NCI-H345 treated with DMSO at 0.1 percent for 48 hours (cell line): ENCODE results near the gene ADAT3.
A peak's percentile ranks its signal among the peaks of the same experiment; 100 is the strongest.

Experiments
- DNase-seq: peaks from one replicate; lab custom pipeline; 2025; ENCODE audit not compliant: unreplicated experiment; lab: John Stamatoyannopoulos, UW

ADAT3 gene

GRCh38 chr19:1936916-1937610 is 31.9 kb downstream of the ADAT3 start:
- no peak for DNase-seq

- DNase-seq, result no peak
These were observed 32.9 kb downstream of the ADAT3 start for GRCh38 chr19:1938071-1938470.

- no peak for DNase-seq
These were observed 36.2 kb downstream of the ADAT3 start, which contains the start of gene CSNK1G2 for GRCh38 chr19:1941146-1942077. TSS of gene CSNK1G2 (plus strand) at chr19:1941172. CDS start at chr19:1969773, 28,601 bp downstream.

GRCh38 chr19:1942078-1942933 is 37.1 kb downstream of the ADAT3 start:
- DNase-seq, result peak; percentile 34

- DNase-seq, result no peak
These were observed 37.8 kb downstream of the ADAT3 start for GRCh38 chr19:1942934-1943555.

GRCh38 chr19:1943661-1944087 is 38.5 kb downstream of the ADAT3 start:
- no peak for DNase-seq

- no peak for DNase-seq
These were observed 39.1 kb downstream of the ADAT3 start for GRCh38 chr19:1944088-1944915.

- DNase-seq, result no peak
These were observed 39.8 kb downstream of the ADAT3 start for GRCh38 chr19:1944916-1945561.

- DNase-seq, result no peak
These were observed 40.7 kb downstream of the ADAT3 start for GRCh38 chr19:1945899-1946298.

GRCh38 chr19:1947651-1948209 is 42.5 kb downstream of the ADAT3 start:
- no peak for DNase-seq

- no peak for DNase-seq
These were observed 44.3 kb downstream of the ADAT3 start for GRCh38 chr19:1949304-1950101.

GRCh38 chr19:1950640-1951039 is 45.4 kb downstream of the ADAT3 start:
- DNase-seq, result no peak

GRCh38 chr19:1952635-1953034 is 47.4 kb downstream of the ADAT3 start:
- no peak for DNase-seq

- no peak for DNase-seq
These were observed 47.8 kb downstream of the ADAT3 start for GRCh38 chr19:1953037-1953436.

- DNase-seq, result no peak
These were observed 48.4 kb downstream of the ADAT3 start for GRCh38 chr19:1953441-1954094.

- no peak for DNase-seq
These were observed 49.3 kb downstream of the ADAT3 start for GRCh38 chr19:1954532-1954933.
